Mucosa of stomach (tissue), 1 donor: Measurements from ENCODE around the gene TTLL4.

ENCODE experiments used
- H3K27me3 ChIP-seq: one replicate; pipeline ENCODE4 v1.7.0; 2013; ENCODE audit warnings: mild to moderate bottlenecking, low read length; ENCODE audit not compliant: control insufficient read depth, insufficient read depth
- H3K36me3 ChIP-seq: one replicate; pipeline ENCODE4 v1.7.0; 2013; ENCODE audit warnings: low read length; ENCODE audit not compliant: control insufficient read depth, insufficient read depth
- H3K4me1 ChIP-seq: one replicate; pipeline ENCODE4 v1.7.0; 2013; ENCODE audit warnings: mild to moderate bottlenecking, low read length; ENCODE audit not compliant: control insufficient read depth, insufficient read depth
- H3K4me3 ChIP-seq: one replicate; pipeline ENCODE4 v1.7.0; 2013; ENCODE audit warnings: low read length
- H3K9ac ChIP-seq: one replicate; pipeline ENCODE4 v1.7.0; 2013; ENCODE audit warnings: mild to moderate bottlenecking, low read length, moderate library complexity
- H3K9me3 ChIP-seq: one replicate; pipeline ENCODE4 v1.7.0; 2013; ENCODE audit warnings: mild to moderate bottlenecking, low read length, moderate library complexity; ENCODE audit not compliant: control insufficient read depth
- donor health status: Pancreatic carcinoma.

The TTLL4 gene

GRCh38 chr2:218804817-218805216 is 94.2 kb downstream of the TTLL4 start:
- H3K36me3 ChIP-seq = no peaks in the 10 kb centered on the region
- H3K4me3 ChIP-seq = no peak overlapping the region
- H3K4me1 ChIP-seq = peaks cover 12% of the 10 kb centered on the region
- no peaks in the 10 kb centered on the region for H3K27me3 ChIP-seq
- H3K9me3 ChIP-seq = no peaks in the 10 kb centered on the region
- no peak overlapping the region for H3K9ac ChIP-seq
